Measurements from ENCODE around the gene MICB. TPM values are rescaled to one million over a fixed set of nuclear protein-coding genes. Genes with fewer than 3 reads are reported as not detected.
A peak's percentile ranks its signal among the peaks of the same experiment; 100 is the strongest.

Gene MICB
- total and polyA plus RNA-seq, 9 of the 15 experiments (the other 6 are each of a cell fraction or from before 2014, with no cell fraction given), result 13.3 to 34.5 (median 19.8) TPM

- TF ChIP-seq ZNF449 (CRISPR knock-in tag; IDR thresholded peaks at IDR 0.05), result no peak
- TF ChIP-seq SFPQ (IDR thresholded peaks at IDR 0.05; ENCODE audit: low read depth, low read length), result no peak
- no peak for TF ChIP-seq MEF2D (tag; conservative IDR thresholded peaks at IDR 0.05; ENCODE audit: low read depth)
- TF ChIP-seq MTA3 (IDR thresholded peaks at IDR 0.05; ENCODE audit: borderline replicate concordance), result no peak
- TF ChIP-seq ZNF280A (IDR thresholded peaks at IDR 0.05; ENCODE audit: low read depth, partially characterized antibody), result no peak
- TF ChIP-seq ZNF143 (CRISPR knock-in tag; IDR thresholded peaks at IDR 0.05), result no peak
- TF ChIP-seq ZNF830 (CRISPR knock-in tag; IDR thresholded peaks at IDR 0.05), result no peak
- no peak for TF ChIP-seq POU5F1 (IDR thresholded peaks at IDR 0.05; ENCODE audit: borderline replicate concordance, low read depth, low read length, partially characterized antibody)
- no peak for TF ChIP-seq ZNF589 (CRISPR knock-in tag; IDR thresholded peaks at IDR 0.05; ENCODE audit: low read depth)
- TF ChIP-seq ZFP1 (CRISPR knock-in tag; IDR thresholded peaks at IDR 0.05), result no peak
- peak; percentile 44; the same call in 1 of the 2 replicates for TF ChIP-seq USF1 (CRISPR knock-in tag; IDR thresholded peaks at IDR 0.05)
- TF ChIP-seq SIX5 (IDR thresholded peaks at IDR 0.05; ENCODE audit: borderline replicate concordance in 1 of 2, insufficient read depth in 1 of 2, low read depth in 1 of 2, low read length in 2 of 2), result no peak
- TF ChIP-seq ASH1L (IDR thresholded peaks at IDR 0.05; ENCODE audit: borderline replicate concordance, low read depth, partially characterized antibody), result no peak
- TF ChIP-seq GATA2 (CRISPR knock-in tag; IDR thresholded peaks at IDR 0.05), result no peak
- 0 out of 2 replicates have a peak, but pooled peaks have one; percentile 31 for TF ChIP-seq ZFP91 (CRISPR knock-in tag; IDR thresholded peaks at IDR 0.05)
- peak; percentile 45 to 63 (median 57) for TF ChIP-seq CTCF (IDR thresholded peaks at IDR 0.05 in 2 of 3, conservative IDR thresholded peaks at IDR 0.05 in 1 of 3; ENCODE audit: insufficient read depth in 2 of 3, low read depth in 1 of 3, low read length in 3 of 3)
- no peak for TF ChIP-seq KLF1 (tag; IDR thresholded peaks at IDR 0.05)
Measured at GRCh38 chr6:31474871-31475286, 23.1 kb upstream of the MICB start (continued).

Measured in K562 (cell line).